CD4-positive, alpha-beta memory T cell (primary cell): ENCODE results near the gene AURKB. TPM values are rescaled to one million over a fixed set of nuclear protein-coding genes. Genes with fewer than 3 reads are reported as not detected.
"Not testable (repeated sequence)": the region's sequence is repeated elsewhere in the genome, so short reads cannot be mapped to it uniquely, and the experiment has no call there.

ENCODE experiments used
- CTCF ChIA-PET: fragments of 350-600 bp; sonication (Branson Sonifier 250); formaldehyde crosslinking; loops from one replicate; lab custom pipeline; 2021; ENCODE audit warnings: inconsistent platforms; ENCODE audit not compliant: partially characterized antibody; lab: Charles Lee
- POLR2A ChIA-PET: fragments of 350-600 bp; sonication (Branson Sonifier 250); formaldehyde crosslinking; loops from one replicate; lab custom pipeline; 2021; ENCODE audit not compliant: partially characterized antibody; lab: Charles Lee
- DNase-seq, 5 donors: peaks; one replicate each; pipeline versions ENCODE4 v3.0.0 to v3.0.0-alpha.2; 2020 to 2022; ENCODE audit warnings: mixed read lengths in 1 of 5
- H3K27ac ChIP-seq: one replicate; pipeline ENCODE4 v1.7.0; 2013; ENCODE audit warnings: low read depth, low read length
- H3K27me3 ChIP-seq: 2 replicates; pipeline ENCODE4 v1.7.0; 2013; ENCODE audit warnings: mild to moderate bottlenecking, low read length, moderate library complexity; ENCODE audit not compliant: insufficient read depth
- H3K36me3 ChIP-seq: 2 replicates; pipeline ENCODE4 v1.7.0; 2013; ENCODE audit warnings: mild to moderate bottlenecking, low read length, moderate library complexity; ENCODE audit not compliant: insufficient read depth
- H3K4me1 ChIP-seq: 2 replicates; pipeline ENCODE4 v1.7.0; 2013; ENCODE audit warnings: mild to moderate bottlenecking, low read length, moderate library complexity; ENCODE audit not compliant: insufficient read depth
- H3K4me3 ChIP-seq, 2 donors: one replicate each; pipeline ENCODE4 v1.7.0; 2013; ENCODE audit warnings: low read length in 2 of 2, mild to moderate bottlenecking in 1 of 2
- H3K9me3 ChIP-seq, 2 donors: one replicate each; pipeline ENCODE4 v1.7.0; 2013; ENCODE audit warnings: low read length in 2 of 2, control low read depth in 1 of 2; ENCODE audit not compliant: control insufficient read depth in 1 of 2
- H3K27ac Mint-ChIP-seq, 7 donors: one replicate each; pipeline ENCODE4 v1.8.0; 2020 to 2021; ENCODE audit warnings: mixed read lengths in 7 of 7, mild to moderate bottlenecking in 6 of 7, inconsistent platforms in 3 of 7, moderate library complexity in 3 of 7
- H3K27me3 Mint-ChIP-seq, 2 donors: one replicate each; pipeline ENCODE4 v1.8.0; 2020 to 2021; ENCODE audit warnings: mixed read lengths in 2 of 2
- H3K36me3 Mint-ChIP-seq, 2 donors: one replicate each; pipeline ENCODE4 v1.8.0; 2020 to 2021; ENCODE audit warnings: mixed read lengths in 2 of 2, inconsistent platforms in 1 of 2, mild to moderate bottlenecking in 1 of 2
- H3K4me1 Mint-ChIP-seq, 4 donors: one replicate each; pipeline ENCODE4 v1.8.0; 2020 to 2021; ENCODE audit warnings: mixed read lengths in 4 of 4, mild to moderate bottlenecking in 1 of 4
- H3K4me3 Mint-ChIP-seq, 8 donors: one replicate each; pipeline ENCODE4 v1.8.0; 2020 to 2021; ENCODE audit warnings: mixed read lengths in 8 of 8, mild to moderate bottlenecking in 7 of 8, moderate library complexity in 6 of 8, inconsistent platforms in 3 of 8
- H3K9me3 Mint-ChIP-seq, 8 donors: one replicate each; pipeline ENCODE4 v1.8.0; 2020 to 2021; ENCODE audit warnings: mixed read lengths in 8 of 8, mild to moderate bottlenecking in 5 of 8, inconsistent platforms in 3 of 8, moderate library complexity in 1 of 8
- intact Hi-C: fragments of 100-400 bp; cut with micrococcal nuclease; formaldehyde crosslinking; loops from one replicate; pipeline ENCODE4 v1.15.1; 2023
- polyA plus RNA-seq, 2 donors: library from polyadenylated mRNA; unstranded; fragments of 300-500 nt; fragmentation: Illumina TruSeq; gene quantifications; one replicate each; pipeline ENCODE4 v1.2.3, GENCODE V29; 2021
- total RNA-seq, 2 experiments: library from RNA; stranded (reverse); gene quantifications; one replicate each; pipeline ENCODE4 v1.2.3, GENCODE V29; 2021

The AURKB gene
- total and polyA plus RNA-seq, 4 experiments from 2014 or later, result 0.36 to 0.83 (median 0.67) TPM; not detected in 1

- peaks cover 0 to 5% of the 10 kb centered on the region in 2 donors for H3K36me3 Mint-ChIP-seq
- H3K4me3 ChIP-seq, result peak overlapping the region; percentile 12 to 52
- peak overlapping the region; percentile 99 for H3K27ac ChIP-seq
- H3K36me3 ChIP-seq, result no peaks in the 10 kb centered on the region
- H3K4me1 Mint-ChIP-seq, result peaks cover 30 to 57% (median 40%) of the 10 kb centered on the region in 4 donors
- no peak for DNase-seq
- no peaks in the 10 kb centered on the region for H3K27me3 Mint-ChIP-seq
- no peaks in the 10 kb centered on the region for H3K27me3 ChIP-seq
- peak overlapping the region; percentile 84 to 94 (median 90) for H3K4me3 Mint-ChIP-seq
- H3K9me3 Mint-ChIP-seq, result peaks cover 0 to 3% (median 0%) of the 10 kb centered on the region in 8 donors
- ChIA-PET POLR2A (interaction anchor here (0.7 to 26.2 kb wide), 32 partner anchors 13 to 936 kb away, joined by 3 to 1074 read pairs (median 5); partner anchors contain the start of genes ALOXE3, AURKB, BORCS6 and CTC1), CTCF (interaction anchor here (0.9 to 1.6 kb wide), 10 partner anchors 10 to 122 kb away, joined by 3 to 11 read pairs (median 4); partner anchors contain the start of genes BORCS6 and SLC25A35)
- H3K9me3 ChIP-seq, result no peaks in the 10 kb centered on the region
- intact Hi-C loops, result loop anchor here (1.0 kb wide), 4 partner anchors 10 to 48 kb away; no protein-coding TSS in a partner anchor
- H3K4me1 ChIP-seq, result peaks cover 45% of the 10 kb centered on the region
- H3K27ac Mint-ChIP-seq, result peak overlapping the region; percentile 98 to 100 (median 100)
These were observed 36.5 kb downstream of the AURKB start for GRCh38 chr17:8173871-8174322.

- intact Hi-C loops, result loop anchor here (1.0 kb wide), 4 partner anchors 9 to 49 kb away; no protein-coding TSS in a partner anchor
- Histone ChIP-seq H3K9me3 (no peaks in the 10 kb centered on the region), H3K4me3 (peak overlapping the region; percentile 12 to 52), H3K27me3 (no peaks in the 10 kb centered on the region), H3K4me1 (peaks cover 45% of the 10 kb centered on the region), H3K27ac (peak overlapping the region; percentile 99), H3K36me3 (no peaks in the 10 kb centered on the region)
- H3K27ac Mint-ChIP-seq, result peak overlapping the region; percentile 98 to 100 (median 100)
- ChIA-PET POLR2A (interaction anchor here (0.6 to 26.2 kb wide), 34 partner anchors 14 to 935 kb away, joined by 3 to 1074 read pairs (median 5); partner anchors contain the start of genes ALOXE3, AURKB, BORCS6 and CTC1), CTCF (interaction anchor here (0.9 to 1.6 kb wide), 11 partner anchors 9 to 122 kb away, joined by 3 to 11 read pairs (median 4); partner anchors contain the start of genes BORCS6 and SLC25A35)
- peak overlapping the region; percentile 84 to 94 (median 90) for H3K4me3 Mint-ChIP-seq
- no peaks in the 10 kb centered on the region for H3K27me3 Mint-ChIP-seq
- peaks cover 0 to 3% (median 0%) of the 10 kb centered on the region in 8 donors for H3K9me3 Mint-ChIP-seq
- peaks cover 30 to 61% (median 43%) of the 10 kb centered on the region in 4 donors for H3K4me1 Mint-ChIP-seq
- peaks cover 0 to 7% of the 10 kb centered on the region in 2 donors for H3K36me3 Mint-ChIP-seq
- peak; percentile 91 to 94 (median 92) for DNase-seq
These were observed 37.1 kb downstream of the AURKB start for GRCh38 chr17:8173056-8173870.

DNA sequence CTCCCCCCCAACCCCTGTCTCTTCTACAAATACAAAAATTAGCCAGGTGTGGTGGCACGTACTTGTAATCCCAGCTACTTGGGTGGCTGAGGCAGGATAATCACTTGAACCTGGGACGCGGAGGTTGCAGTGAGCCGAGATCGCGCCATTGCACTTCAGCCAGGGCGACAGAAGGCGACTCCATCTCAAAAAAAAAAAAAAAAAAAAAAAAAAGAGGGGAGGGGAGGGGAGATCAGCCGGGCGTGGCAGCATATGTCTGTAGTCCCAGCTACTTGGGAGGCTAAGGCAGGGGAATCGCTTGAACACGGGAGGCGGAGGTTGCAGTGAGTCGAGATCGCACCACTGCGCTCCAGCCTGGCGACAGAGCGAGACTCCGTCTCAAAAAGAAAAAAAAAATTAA lies 40.2 kb downstream of the AURKB start:
- peaks cover 20 to 48% (median 28%) of the 10 kb centered on the region in 4 donors for H3K4me1 Mint-ChIP-seq
- ChIA-PET CTCF (interaction anchor here (1.0 kb wide), 2 partner anchors 11 to 59 kb away, joined by 3 to 4 read pairs; no protein-coding TSS in a partner anchor), POLR2A (interaction anchor here (0.6 to 26.2 kb wide), 3 partner anchors 16 to 482 kb away, joined by 3 to 1074 read pairs (median 3); partner anchors contain the start of genes PER1, VAMP2 and WRAP53)
- H3K36me3 Mint-ChIP-seq, H3K4me3 Mint-ChIP-seq, H3K9me3 ChIP-seq, H3K4me3 ChIP-seq, H3K27ac ChIP-seq, H3K27me3 ChIP-seq, H3K27me3 Mint-ChIP-seq, H3K36me3 ChIP-seq, intact Hi-C loops, DNase-seq, H3K9me3 Mint-ChIP-seq, H3K27ac Mint-ChIP-seq: not testable (repeated sequence)
- peaks cover 30% of the 10 kb centered on the region for H3K4me1 ChIP-seq

GRCh38 chr17:8167526-8167925 lies 42.8 kb downstream of the AURKB start:
- Histone ChIP-seq H3K27me3 (no peaks in the 10 kb centered on the region), H3K4me3 (no peak overlapping the region), H3K36me3 (no peaks in the 10 kb centered on the region), H3K9me3 (no peaks in the 10 kb centered on the region), H3K4me1 (peaks cover 29% of the 10 kb centered on the region), H3K27ac (no peak overlapping the region)
- no peak for DNase-seq
- CTCF ChIA-PET, result interaction anchor here (0.7 to 1.5 kb wide), 6 partner anchors 9 to 57 kb away, joined by 3 to 5 read pairs (median 4); no protein-coding TSS in a partner anchor
- no peaks in the 10 kb centered on the region for H3K9me3 Mint-ChIP-seq
- H3K27me3 Mint-ChIP-seq, result no peaks in the 10 kb centered on the region
- peak overlapping the region in 2 of 7 donors; percentile 4 to 69 for H3K27ac Mint-ChIP-seq
- peaks cover 22 to 43% (median 28%) of the 10 kb centered on the region in 4 donors for H3K4me1 Mint-ChIP-seq
- POLR2A ChIA-PET, result interaction anchor here (1.0 to 2.3 kb wide), 5 partner anchors 10 to 58 kb away, joined by 3 to 30 read pairs (median 7); no protein-coding TSS in a partner anchor
- H3K36me3 Mint-ChIP-seq, result peaks cover 0 to 10% of the 10 kb centered on the region in 2 donors
- intact Hi-C loops, result no loop called here
- H3K4me3 Mint-ChIP-seq, result no peak overlapping the region

GRCh38 chr17:8166731-8167130 lies 43.6 kb downstream of the AURKB start:
- Histone ChIP-seq H3K27me3 (no peaks in the 10 kb centered on the region), H3K27ac (no peak overlapping the region), H3K4me1 (peaks cover 29% of the 10 kb centered on the region), H3K9me3 (no peaks in the 10 kb centered on the region), H3K36me3 (peaks cover 2% of the 10 kb centered on the region), H3K4me3 (no peak overlapping the region)
- POLR2A ChIA-PET, result interaction anchor here (1.7 to 2.3 kb wide), 2 partner anchors 10 to 55 kb away, joined by 8 to 30 read pairs; no protein-coding TSS in a partner anchor
- H3K9me3 Mint-ChIP-seq, result no peaks in the 10 kb centered on the region
- H3K4me3 Mint-ChIP-seq, result no peak overlapping the region
- no peaks in the 10 kb centered on the region for H3K27me3 Mint-ChIP-seq
- H3K27ac Mint-ChIP-seq, result peak overlapping the region in 1 of 7 donors; percentile 78
- intact Hi-C loops, result no loop called here
- CTCF ChIA-PET, result interaction anchor here (1.2 kb wide), 1 partner anchor 40 kb away, joined by 4 read pairs; no protein-coding TSS in a partner anchor
- H3K4me1 Mint-ChIP-seq, result peaks cover 20 to 39% (median 27%) of the 10 kb centered on the region in 4 donors
- peaks cover under 1 to 14% of the 10 kb centered on the region in 2 donors for H3K36me3 Mint-ChIP-seq
- no peak for DNase-seq

DNA sequence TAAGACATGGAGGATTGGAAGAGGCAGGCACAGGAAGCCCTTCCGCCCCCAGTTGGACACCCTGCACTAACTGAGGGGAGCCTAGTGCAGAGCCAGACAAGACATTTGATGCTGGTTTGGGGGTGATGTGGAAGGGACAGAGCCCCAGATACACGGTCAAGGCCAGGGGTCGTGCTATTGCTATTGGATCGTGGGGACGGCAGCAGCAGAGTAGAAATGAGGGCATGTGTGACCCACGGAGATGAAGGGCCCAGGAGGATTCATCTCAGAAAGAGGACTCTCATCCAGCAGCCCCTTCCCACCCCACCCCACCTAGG lies 45.6 kb downstream of the AURKB start:
- H3K36me3 ChIP-seq, result peaks cover 19% of the 10 kb centered on the region
- peak overlapping the region; percentile 100 for H3K27ac ChIP-seq
- POLR2A ChIA-PET, result interaction anchor here (0.7 to 23.4 kb wide), 18 partner anchors 10 to 581 kb away, joined by 3 to 1074 read pairs (median 6); partner anchors contain the start of genes ALOXE3, BORCS6, CTC1 and HES7
- H3K9me3 ChIP-seq, result no peaks in the 10 kb centered on the region
- peaks cover 48% of the 10 kb centered on the region for H3K4me1 ChIP-seq
- H3K4me1 Mint-ChIP-seq, result peaks cover 38 to 55% (median 45%) of the 10 kb centered on the region in 4 donors
- DNase-seq, result peak in 1 of 5 donors; percentile 19
- no peaks in the 10 kb centered on the region for H3K27me3 Mint-ChIP-seq
- H3K27me3 ChIP-seq, result no peaks in the 10 kb centered on the region
- H3K4me3 ChIP-seq, result peak overlapping the region; percentile 50 to 56
- intact Hi-C loops, result loop anchor here (1.0 kb wide), 2 partner anchors 9 to 22 kb away; no protein-coding TSS in a partner anchor
- peak overlapping the region; percentile 83 to 93 (median 88) for H3K4me3 Mint-ChIP-seq
- CTCF ChIA-PET, result interaction anchor here (1.2 to 1.9 kb wide), 5 partner anchors 9 to 136 kb away, joined by 4 to 8 read pairs (median 5); no protein-coding TSS in a partner anchor
- peaks cover 0 to 1% (median 0%) of the 10 kb centered on the region in 8 donors for H3K9me3 Mint-ChIP-seq
- H3K36me3 Mint-ChIP-seq, result peaks cover 19 to 33% of the 10 kb centered on the region in 2 donors
- H3K27ac Mint-ChIP-seq, result peak overlapping the region; percentile 95 to 99 (median 98)
